ENCODE measurements around the gene MEIS3.

The MEIS3 gene

DNA sequence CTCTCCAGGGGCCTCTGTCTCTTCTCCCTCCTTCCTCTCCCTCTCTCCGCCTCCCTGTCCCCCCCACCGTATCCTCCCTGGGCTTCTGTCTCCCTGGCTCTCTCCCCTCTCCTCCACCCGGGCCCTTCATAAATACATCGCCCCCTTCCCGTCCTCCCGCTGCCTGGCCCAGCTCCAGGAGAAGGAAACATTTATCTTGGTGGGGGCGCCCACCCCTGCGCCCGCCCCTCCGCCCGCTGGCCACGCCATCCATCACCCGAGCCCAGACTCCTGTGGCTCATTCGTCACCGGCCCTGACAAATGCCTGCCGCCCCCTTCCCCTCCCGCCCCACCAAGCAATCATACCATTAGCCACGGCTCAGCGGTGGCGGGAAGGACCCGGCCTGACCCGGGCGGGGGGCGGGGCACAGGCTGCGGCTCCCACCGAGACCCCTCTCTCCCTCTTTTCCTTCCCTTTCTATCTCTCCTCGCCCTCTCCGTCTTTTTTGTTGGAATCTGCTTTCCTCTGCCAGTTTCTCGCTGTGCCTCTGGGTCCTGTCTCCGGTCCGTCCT is 2.6 kb upstream of the MEIS3 start:
- Histone ChIP-seq H3K4me1 (ENCODE audit: insufficient read depth, low read length, severe bottlenecking) (no peaks in the 10 kb centered on the region), H2AFZ (ENCODE audit: low read length) (no peak overlapping the region), H3K9me3 (ENCODE audit: low read length) (no peaks in the 10 kb centered on the region), H4K20me1 (ENCODE audit: insufficient read depth, low read length) (no peaks in the 10 kb centered on the region), H3K36me3 (ENCODE audit: insufficient read depth, low read length) (no peaks in the 10 kb centered on the region), H3K27me3 (ENCODE audit: insufficient read depth, low read length) (0 out of 2 replicates have a peak, but pooled peaks cover 5% of the 10 kb centered on the region), H3F3A (ENCODE audit: insufficient read depth, low read length) (no peaks in the 10 kb centered on the region), H3K9me2 (ENCODE audit: low read depth, low read length) (no peaks in the 10 kb centered on the region), H3K4me3 (ENCODE audit: low read depth, low read length, poor library complexity, severe bottlenecking) (no peak overlapping the region), H3K9ac (ENCODE audit: low read length) (no peak overlapping the region), H3K4me2 (ENCODE audit: low read length) (no peak overlapping the region), H3K79me2 (ENCODE audit: insufficient read depth, low read length) (no peaks in the 10 kb centered on the region), H3K27ac (ENCODE audit: low read depth, low read length, poor library complexity, severe bottlenecking) (no peak overlapping the region)
- TF ChIP-seq, protein P1, sequence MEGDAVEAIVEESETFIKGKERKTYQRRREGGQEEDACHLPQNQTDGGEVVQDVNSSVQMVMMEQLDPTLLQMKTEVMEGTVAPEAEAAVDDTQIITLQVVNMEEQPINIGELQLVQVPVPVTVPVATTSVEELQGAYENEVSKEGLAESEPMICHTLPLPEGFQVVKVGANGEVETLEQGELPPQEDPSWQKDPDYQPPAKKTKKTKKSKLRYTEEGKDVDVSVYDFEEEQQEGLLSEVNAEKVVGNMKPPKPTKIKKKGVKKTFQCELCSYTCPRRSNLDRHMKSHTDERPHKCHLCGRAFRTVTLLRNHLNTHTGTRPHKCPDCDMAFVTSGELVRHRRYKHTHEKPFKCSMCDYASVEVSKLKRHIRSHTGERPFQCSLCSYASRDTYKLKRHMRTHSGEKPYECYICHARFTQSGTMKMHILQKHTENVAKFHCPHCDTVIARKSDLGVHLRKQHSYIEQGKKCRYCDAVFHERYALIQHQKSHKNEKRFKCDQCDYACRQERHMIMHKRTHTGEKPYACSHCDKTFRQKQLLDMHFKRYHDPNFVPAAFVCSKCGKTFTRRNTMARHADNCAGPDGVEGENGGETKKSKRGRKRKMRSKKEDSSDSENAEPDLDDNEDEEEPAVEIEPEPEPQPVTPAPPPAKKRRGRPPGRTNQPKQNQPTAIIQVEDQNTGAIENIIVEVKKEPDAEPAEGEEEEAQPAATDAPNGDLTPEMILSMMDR (IDR thresholded peaks at IDR 0.05; ENCODE audit: low read length) = no peak
- no peak for TF ChIP-seq EZH2 (IDR thresholded peaks at IDR 0.05; ENCODE audit: borderline replicate concordance, low read length)

DNA sequence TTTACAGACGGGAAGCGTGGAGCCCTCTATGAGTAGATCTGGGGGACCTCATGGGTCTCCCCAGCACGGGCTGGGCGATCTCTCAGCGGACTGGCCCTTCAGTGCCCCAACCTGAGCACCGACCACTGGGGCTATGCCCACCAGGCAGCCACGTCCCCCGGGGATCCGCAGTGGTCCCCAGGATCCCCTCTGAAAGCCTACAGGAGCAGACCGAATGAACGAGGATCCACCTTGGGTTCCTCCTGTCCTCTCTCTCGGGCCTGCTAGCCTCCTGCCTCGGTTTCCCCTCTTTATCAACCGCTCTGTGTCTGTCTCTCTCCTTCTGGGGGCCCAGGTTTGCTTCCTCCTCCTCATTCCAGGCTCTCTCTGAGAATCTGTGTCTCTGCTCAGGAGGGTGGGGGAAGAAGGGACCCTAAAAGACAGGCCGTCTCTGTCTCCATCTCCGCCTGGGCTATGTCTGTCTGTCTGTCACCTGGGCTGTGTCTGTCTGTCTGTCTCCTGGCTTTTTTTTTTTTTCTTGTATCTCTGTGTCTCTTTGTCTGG is 2.0 kb upstream of the MEIS3 start:
- Histone ChIP-seq H3K4me1 (ENCODE audit: insufficient read depth, low read length, severe bottlenecking) (no peaks in the 10 kb centered on the region), H3K9me2 (ENCODE audit: low read depth, low read length) (no peaks in the 10 kb centered on the region), H3K4me2 (ENCODE audit: low read length) (no peak overlapping the region), H3K9me3 (ENCODE audit: low read length) (no peaks in the 10 kb centered on the region), H3K27ac (ENCODE audit: low read depth, low read length, poor library complexity, severe bottlenecking) (no peak overlapping the region), H2AFZ (ENCODE audit: low read length) (no peak overlapping the region), H4K20me1 (ENCODE audit: insufficient read depth, low read length) (no peaks in the 10 kb centered on the region), H3K36me3 (ENCODE audit: insufficient read depth, low read length) (no peaks in the 10 kb centered on the region), H3K27me3 (ENCODE audit: insufficient read depth, low read length) (0 out of 2 replicates have a peak, but pooled peaks cover 5% of the 10 kb centered on the region), H3F3A (ENCODE audit: insufficient read depth, low read length) (no peaks in the 10 kb centered on the region), H3K79me2 (ENCODE audit: insufficient read depth, low read length) (no peaks in the 10 kb centered on the region), H3K9ac (ENCODE audit: low read length) (no peak overlapping the region), H3K4me3 (ENCODE audit: low read depth, low read length, poor library complexity, severe bottlenecking) (no peak overlapping the region)
- TF ChIP-seq EZH2 (IDR thresholded peaks at IDR 0.05; ENCODE audit: borderline replicate concordance, low read length) = no peak
- TF ChIP-seq, protein P1 (IDR thresholded peaks at IDR 0.05; ENCODE audit: low read length) = no peak

DNA sequence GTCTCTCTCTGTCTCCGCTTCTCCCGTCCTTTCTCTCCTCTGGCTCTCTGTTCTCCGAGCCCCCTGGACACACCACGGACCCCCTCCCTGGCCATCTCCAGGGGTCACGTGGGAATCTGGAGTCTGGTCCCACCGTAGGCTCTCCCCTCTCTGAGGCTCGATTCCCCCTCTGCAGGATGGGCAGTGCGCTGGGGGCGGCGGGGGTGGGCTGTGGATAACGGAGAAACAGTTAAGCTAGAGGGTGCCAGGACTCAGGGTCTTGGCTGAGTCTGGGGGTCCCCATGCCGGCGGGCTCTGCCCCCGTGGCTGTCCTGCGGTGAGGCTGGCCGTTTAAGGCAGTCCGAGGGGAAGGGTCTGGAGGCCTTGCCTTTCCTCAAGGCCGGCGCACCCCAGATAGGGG is 462 bp upstream of the MEIS3 start:
- H2AFZ ChIP-seq (ENCODE audit: low read length) = no peak overlapping the region
- no peaks in the 10 kb centered on the region for H3F3A ChIP-seq (ENCODE audit: insufficient read depth, low read length)
- H3K4me3 ChIP-seq (ENCODE audit: low read depth, low read length, poor library complexity, severe bottlenecking) = no peak overlapping the region
- peaks cover 5% of the 10 kb centered on the region; the same call in 1 of the 2 replicates for H3K27me3 ChIP-seq (ENCODE audit: insufficient read depth, low read length)
- no peaks in the 10 kb centered on the region for H3K36me3 ChIP-seq (ENCODE audit: insufficient read depth, low read length)
- H3K79me2 ChIP-seq (ENCODE audit: insufficient read depth, low read length) = no peaks in the 10 kb centered on the region
- no peaks in the 10 kb centered on the region for H3K9me2 ChIP-seq (ENCODE audit: low read depth, low read length)
- no peak overlapping the region for H3K9ac ChIP-seq (ENCODE audit: low read length)
- no peaks in the 10 kb centered on the region for H3K4me1 ChIP-seq (ENCODE audit: insufficient read depth, low read length, severe bottlenecking)
- no peaks in the 10 kb centered on the region for H3K9me3 ChIP-seq (ENCODE audit: low read length)
- H3K4me2 ChIP-seq (ENCODE audit: low read length) = no peak overlapping the region
- TF ChIP-seq, protein P1 (IDR thresholded peaks at IDR 0.05; ENCODE audit: low read length) = no peak
- TF ChIP-seq EZH2 (IDR thresholded peaks at IDR 0.05; ENCODE audit: borderline replicate concordance, low read length) = no peak
- no peaks in the 10 kb centered on the region for H4K20me1 ChIP-seq (ENCODE audit: insufficient read depth, low read length)
- H3K27ac ChIP-seq (ENCODE audit: low read depth, low read length, poor library complexity, severe bottlenecking) = no peak overlapping the region

All from OCI-LY1 (cell line).